Measurements from ENCODE around the gene TMEM39B.
"Not testable (repeated sequence)": the region's sequence is repeated elsewhere in the genome, so short reads cannot be mapped to it uniquely, and the experiment has no call there.

TMEM39B gene

DNA sequence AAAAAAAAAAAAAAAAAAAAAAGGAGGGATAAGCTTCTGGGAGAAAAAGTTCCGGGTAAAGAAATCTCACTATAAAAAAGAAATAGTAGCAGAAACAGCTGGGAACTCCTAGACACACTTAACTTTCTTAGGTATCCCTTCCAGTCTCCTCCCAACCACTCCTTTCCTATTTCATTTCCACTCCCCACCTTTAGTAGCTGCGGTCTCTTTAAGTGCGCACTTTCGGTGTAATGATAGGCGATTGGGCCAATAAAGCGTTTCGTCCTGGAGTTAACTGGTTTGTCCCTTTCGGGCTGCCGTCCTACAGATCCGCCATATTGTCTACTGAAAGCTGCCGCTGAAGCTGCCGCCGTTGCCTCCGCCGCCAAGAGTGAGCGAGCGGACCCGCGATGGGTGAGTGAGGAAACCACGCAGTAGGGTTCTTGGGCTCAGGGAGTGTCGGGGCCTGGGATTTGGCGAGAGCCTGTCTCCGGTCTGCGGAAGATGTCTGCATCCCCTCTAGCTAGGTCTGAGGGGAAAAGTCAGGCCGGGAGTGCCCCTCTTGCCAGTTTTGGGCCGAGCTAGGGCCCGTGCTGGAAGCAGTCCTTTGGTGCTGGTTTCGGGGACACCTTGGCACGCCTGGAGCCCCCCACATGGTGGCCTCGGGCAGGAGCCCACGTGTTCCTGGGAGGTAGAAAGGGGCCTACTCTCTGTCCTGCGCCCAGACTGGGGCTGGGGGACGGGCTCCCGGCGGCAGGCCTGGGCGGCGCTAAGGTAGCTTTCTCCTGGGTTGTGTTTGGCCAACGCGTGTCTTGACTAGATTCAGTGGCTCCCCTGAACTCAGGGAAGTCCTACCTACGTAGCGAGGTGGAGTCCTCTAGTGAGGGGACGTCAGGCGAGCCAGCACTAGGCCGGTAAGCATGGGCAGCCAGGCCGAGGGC, 35.3 kb downstream of the TMEM39B start, which contains the start of gene KPNA6:
Gene KPNA6, plus strand, starts transcription at position 315 of the 920 bp plus-strand sequence. Its CDS starts 75 bp downstream, at position 390.
- Histone ChIP-seq H3K4me3 (ENCODE audit: insufficient read depth, low read depth, low read length, poor library complexity, severe bottlenecking) (peak within 1 kb of the TSS; percentile 93), H3K27me3 (replicated peaks; ENCODE audit: control insufficient read depth, insufficient read depth, low read length, poor library complexity, severe bottlenecking) (no peaks in the 10 kb centered on the region), H3K4me1 (ENCODE audit: control insufficient read depth, insufficient read depth, low read length, poor library complexity, severe bottlenecking) (peaks cover 28% of the 10 kb centered on the region), H3K27ac (ENCODE audit: insufficient read depth, low read length, poor library complexity, severe bottlenecking) (peak within 1 kb of the TSS; percentile 91), H3K36me3 (ENCODE audit: control insufficient read depth, insufficient read depth, low read length) (no peaks in the 10 kb centered on the region), H3K9me3 (ENCODE audit: control insufficient read depth, low read length) (no peaks in the 10 kb centered on the region)
- peak; percentile 82 to 90 (median 88) for DNase-seq

DNA sequence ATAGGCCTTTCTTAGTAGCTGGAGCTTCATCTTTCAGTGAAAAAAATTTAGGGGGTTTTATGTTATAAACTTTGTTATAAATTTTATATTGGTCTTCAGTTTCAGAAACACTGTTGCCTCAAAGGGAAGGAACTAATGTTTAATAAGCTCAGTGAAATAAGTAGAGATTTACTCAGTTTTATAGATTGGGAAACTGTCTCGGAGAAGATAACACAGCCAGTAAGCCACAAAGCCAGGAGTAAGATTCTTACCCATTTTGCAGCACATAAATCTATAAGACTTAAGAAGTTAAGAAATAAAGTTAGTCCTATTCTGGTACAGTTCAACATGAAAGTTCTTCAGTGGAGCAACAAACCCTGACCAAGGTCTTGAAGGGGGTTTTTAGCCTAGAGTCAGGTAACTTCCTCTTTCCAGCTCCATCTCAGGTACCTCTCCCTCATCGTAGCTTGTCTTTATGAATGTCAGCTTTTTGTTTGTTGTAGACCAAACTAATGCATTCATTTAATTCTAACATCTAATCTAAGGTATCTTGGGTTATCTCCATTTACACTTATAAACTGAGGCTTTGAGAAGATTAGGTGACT, 38.4 kb downstream of the TMEM39B start:
- no peaks in the 10 kb centered on the region for H3K27me3 ChIP-seq (replicated peaks; ENCODE audit: control insufficient read depth, insufficient read depth, low read length, poor library complexity, severe bottlenecking)
- no peak overlapping the region for H3K4me3 ChIP-seq (ENCODE audit: insufficient read depth, low read depth, low read length, poor library complexity, severe bottlenecking)
- DNase-seq: no peak
- H3K27ac ChIP-seq (ENCODE audit: insufficient read depth, low read length, poor library complexity, severe bottlenecking): no peak overlapping the region
- no peaks in the 10 kb centered on the region for H3K9me3 ChIP-seq (ENCODE audit: control insufficient read depth, low read length)
- peaks cover 2% of the 10 kb centered on the region for H3K36me3 ChIP-seq (ENCODE audit: control insufficient read depth, insufficient read depth, low read length)
- peaks cover 31% of the 10 kb centered on the region for H3K4me1 ChIP-seq (ENCODE audit: control insufficient read depth, insufficient read depth, low read length, poor library complexity, severe bottlenecking)

DNA sequence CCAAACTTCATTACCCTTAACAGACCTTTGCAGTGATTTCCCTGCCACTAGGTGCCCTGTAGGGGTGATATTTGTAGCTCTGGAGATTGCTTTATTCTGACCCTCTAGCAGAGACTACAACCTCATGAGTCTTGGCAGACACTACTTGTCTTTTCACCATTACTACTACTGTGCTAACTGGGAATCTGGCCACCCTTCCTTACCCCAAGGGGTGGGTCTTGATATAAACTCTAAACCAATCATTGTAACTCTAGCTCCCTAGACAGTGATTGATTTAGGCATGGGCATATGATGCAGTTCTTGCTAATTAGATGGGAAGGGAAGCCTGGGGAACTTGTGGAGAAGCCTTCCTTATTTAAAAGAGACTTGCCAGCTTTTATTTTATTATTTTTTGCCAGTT, 39.0 kb downstream of the TMEM39B start:
- Histone ChIP-seq H3K27me3 (replicated peaks; ENCODE audit: control insufficient read depth, insufficient read depth, low read length, poor library complexity, severe bottlenecking) (no peaks in the 10 kb centered on the region), H3K36me3 (ENCODE audit: control insufficient read depth, insufficient read depth, low read length) (peaks cover 2% of the 10 kb centered on the region), H3K9me3 (ENCODE audit: control insufficient read depth, low read length) (no peaks in the 10 kb centered on the region), H3K4me1 (ENCODE audit: control insufficient read depth, insufficient read depth, low read length, poor library complexity, severe bottlenecking) (peaks cover 31% of the 10 kb centered on the region), H3K4me3 (ENCODE audit: insufficient read depth, low read depth, low read length, poor library complexity, severe bottlenecking) (no peak overlapping the region), H3K27ac (ENCODE audit: insufficient read depth, low read length, poor library complexity, severe bottlenecking) (no peak overlapping the region)
- no peak for DNase-seq

DNA sequence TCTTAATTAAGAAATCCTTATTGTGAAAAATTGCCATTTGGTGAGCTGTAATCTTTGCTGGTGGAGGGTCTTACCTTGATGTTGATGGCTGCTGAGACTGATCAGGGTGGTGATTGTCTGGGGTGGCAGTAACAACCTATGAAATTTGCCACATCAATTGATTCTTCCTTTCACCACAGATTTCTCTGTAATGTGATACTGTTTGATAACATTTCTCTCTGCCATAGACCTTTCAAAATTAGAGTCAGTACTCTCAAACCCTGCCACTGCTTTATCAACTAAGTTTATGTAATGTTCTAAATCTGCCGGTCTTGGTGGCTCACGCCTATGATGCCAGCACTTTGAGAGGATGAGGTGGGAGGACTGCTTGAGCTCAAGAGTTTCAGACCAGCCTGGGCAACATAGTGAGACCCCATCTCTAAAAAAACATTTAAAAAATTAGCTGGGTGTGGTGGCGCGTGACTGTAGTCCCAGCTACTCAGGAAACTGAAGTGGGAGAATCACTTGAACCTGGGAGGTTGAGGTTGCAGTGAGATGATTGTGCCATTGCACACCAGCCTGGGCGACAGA, 40.2 kb downstream of the TMEM39B start:
- H3K4me1 ChIP-seq (ENCODE audit: control insufficient read depth, insufficient read depth, low read length, poor library complexity, severe bottlenecking): peaks cover 31% of the 10 kb centered on the region
- H3K27ac ChIP-seq (ENCODE audit: insufficient read depth, low read length, poor library complexity, severe bottlenecking): no peak overlapping the region
- H3K27me3 ChIP-seq (replicated peaks; ENCODE audit: control insufficient read depth, insufficient read depth, low read length, poor library complexity, severe bottlenecking): no peaks in the 10 kb centered on the region
- DNase-seq: no peak
- H3K9me3 ChIP-seq (ENCODE audit: control insufficient read depth, low read length): no peaks in the 10 kb centered on the region
- no peak overlapping the region for H3K4me3 ChIP-seq (ENCODE audit: insufficient read depth, low read depth, low read length, poor library complexity, severe bottlenecking)
- H3K36me3 ChIP-seq (ENCODE audit: control insufficient read depth, insufficient read depth, low read length): peaks cover 2% of the 10 kb centered on the region

DNA sequence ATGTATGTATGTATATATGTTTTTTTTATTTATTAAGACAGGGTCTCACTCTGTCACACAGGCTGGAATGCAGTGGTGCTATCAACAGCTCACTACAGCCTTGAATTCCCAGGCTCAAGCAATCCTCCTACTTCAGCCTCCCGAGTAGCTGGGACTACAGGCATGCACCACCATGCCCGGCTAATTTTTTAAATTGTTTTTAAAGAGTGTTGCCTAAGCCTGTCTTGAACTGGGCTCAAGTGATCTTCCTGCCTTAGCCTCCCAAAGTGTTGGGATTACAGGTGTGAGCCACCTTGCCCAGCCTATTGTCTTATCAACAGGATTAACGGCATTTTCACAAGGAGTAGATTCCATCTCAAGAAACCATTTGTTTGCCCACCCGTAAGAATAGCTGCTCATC, 40.7 kb downstream of the TMEM39B start:
- H3K4me3 ChIP-seq (ENCODE audit: insufficient read depth, low read depth, low read length, poor library complexity, severe bottlenecking); H3K27ac ChIP-seq (ENCODE audit: insufficient read depth, low read length, poor library complexity, severe bottlenecking): not testable (repeated sequence)

DNA sequence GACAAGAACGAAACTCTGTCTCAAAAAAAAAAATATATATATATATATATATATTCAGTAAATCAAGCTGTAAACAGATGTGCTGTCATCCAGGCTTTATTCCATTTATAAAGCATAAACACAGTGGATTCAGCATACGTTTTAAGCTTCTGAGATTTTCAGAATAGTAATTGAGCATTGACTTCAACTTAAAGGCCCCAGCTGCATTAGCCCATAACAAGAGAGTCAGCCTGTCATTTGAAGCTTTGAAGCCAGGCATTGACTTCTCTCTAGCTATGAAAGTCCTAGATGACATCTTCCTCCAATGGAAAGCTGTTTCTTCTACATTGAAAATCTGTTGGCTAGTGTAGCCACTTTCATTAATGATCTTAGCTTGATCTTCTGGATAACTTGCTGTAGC, 41.7 kb downstream of the TMEM39B start:
- no peak overlapping the region for H3K27ac ChIP-seq (ENCODE audit: insufficient read depth, low read length, poor library complexity, severe bottlenecking)
- no peaks in the 10 kb centered on the region for H3K27me3 ChIP-seq (replicated peaks; ENCODE audit: control insufficient read depth, insufficient read depth, low read length, poor library complexity, severe bottlenecking)
- no peak overlapping the region for H3K4me3 ChIP-seq (ENCODE audit: insufficient read depth, low read depth, low read length, poor library complexity, severe bottlenecking)
- H3K4me1 ChIP-seq (ENCODE audit: control insufficient read depth, insufficient read depth, low read length, poor library complexity, severe bottlenecking): peaks cover 31% of the 10 kb centered on the region
- peaks cover 2% of the 10 kb centered on the region for H3K36me3 ChIP-seq (ENCODE audit: control insufficient read depth, insufficient read depth, low read length)
- no peaks in the 10 kb centered on the region for H3K9me3 ChIP-seq (ENCODE audit: control insufficient read depth, low read length)
- no peak for DNase-seq

More for the DNA sequence above, 40.7 kb downstream of the TMEM39B start:
- H3K9me3 ChIP-seq (ENCODE audit: control insufficient read depth, low read length); DNase-seq; H3K36me3 ChIP-seq (ENCODE audit: control insufficient read depth, insufficient read depth, low read length); H3K27me3 ChIP-seq (replicated peaks; ENCODE audit: control insufficient read depth, insufficient read depth, low read length, poor library complexity, severe bottlenecking): not testable (repeated sequence)
- peaks cover 31% of the 10 kb centered on the region for H3K4me1 ChIP-seq (ENCODE audit: control insufficient read depth, insufficient read depth, low read length, poor library complexity, severe bottlenecking)

DNA sequence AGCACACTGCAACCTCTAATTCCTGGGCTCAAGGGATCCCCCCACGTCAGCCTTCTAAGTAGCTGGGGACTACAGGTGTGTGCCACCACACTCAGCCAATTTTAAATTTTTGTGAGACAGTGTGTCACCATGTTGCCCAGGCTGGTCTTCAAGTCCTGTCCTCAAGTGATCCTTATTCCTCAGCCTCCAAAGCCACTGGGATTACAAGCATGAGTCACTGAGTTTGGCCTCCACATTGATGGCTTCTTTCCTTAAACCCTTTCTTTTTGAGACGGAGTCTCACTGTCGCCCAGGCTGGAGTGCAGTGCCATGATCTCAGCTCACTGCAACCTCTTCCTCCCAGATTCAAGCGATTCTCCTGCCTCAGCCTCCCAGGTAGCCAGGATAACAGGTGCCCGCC, 42.8 kb downstream of the TMEM39B start:
- H3K4me3 ChIP-seq (ENCODE audit: insufficient read depth, low read depth, low read length, poor library complexity, severe bottlenecking): no peak overlapping the region
- H3K27ac ChIP-seq (ENCODE audit: insufficient read depth, low read length, poor library complexity, severe bottlenecking): no peak overlapping the region
- no peak for DNase-seq
- no peaks in the 10 kb centered on the region for H3K9me3 ChIP-seq (ENCODE audit: control insufficient read depth, low read length)
- H3K36me3 ChIP-seq (ENCODE audit: control insufficient read depth, insufficient read depth, low read length): peaks cover 2% of the 10 kb centered on the region
- no peaks in the 10 kb centered on the region for H3K27me3 ChIP-seq (replicated peaks; ENCODE audit: control insufficient read depth, insufficient read depth, low read length, poor library complexity, severe bottlenecking)
- H3K4me1 ChIP-seq (ENCODE audit: control insufficient read depth, insufficient read depth, low read length, poor library complexity, severe bottlenecking): peaks cover 21% of the 10 kb centered on the region

DNA sequence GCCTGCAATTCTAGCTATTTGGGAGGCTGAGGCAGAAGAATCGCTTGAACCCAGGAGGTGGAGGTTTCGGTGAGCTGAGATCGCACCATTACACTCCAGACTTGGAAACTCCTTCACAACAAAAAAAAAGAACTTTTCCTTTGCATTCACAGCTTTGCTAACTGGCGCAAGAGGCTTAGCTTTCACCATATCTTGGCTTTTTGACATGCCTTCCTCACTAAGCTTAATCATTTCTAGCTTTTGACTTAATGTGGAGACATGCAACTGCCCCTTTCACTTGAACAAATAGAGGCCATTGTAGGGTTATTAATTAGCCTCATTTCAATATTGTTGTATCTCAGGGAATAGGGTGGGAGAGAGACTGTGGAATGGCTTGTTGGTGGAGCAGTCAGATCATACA, 43.8 kb downstream of the TMEM39B start:
- Histone ChIP-seq H3K27ac (ENCODE audit: insufficient read depth, low read length, poor library complexity, severe bottlenecking) (no peak overlapping the region), H3K4me3 (ENCODE audit: insufficient read depth, low read depth, low read length, poor library complexity, severe bottlenecking) (no peak overlapping the region), H3K9me3 (ENCODE audit: control insufficient read depth, low read length) (no peaks in the 10 kb centered on the region), H3K4me1 (ENCODE audit: control insufficient read depth, insufficient read depth, low read length, poor library complexity, severe bottlenecking) (peaks cover 11% of the 10 kb centered on the region), H3K27me3 (replicated peaks; ENCODE audit: control insufficient read depth, insufficient read depth, low read length, poor library complexity, severe bottlenecking) (no peaks in the 10 kb centered on the region), H3K36me3 (ENCODE audit: control insufficient read depth, insufficient read depth, low read length) (peaks cover 2% of the 10 kb centered on the region)
- DNase-seq: no peak

DNA sequence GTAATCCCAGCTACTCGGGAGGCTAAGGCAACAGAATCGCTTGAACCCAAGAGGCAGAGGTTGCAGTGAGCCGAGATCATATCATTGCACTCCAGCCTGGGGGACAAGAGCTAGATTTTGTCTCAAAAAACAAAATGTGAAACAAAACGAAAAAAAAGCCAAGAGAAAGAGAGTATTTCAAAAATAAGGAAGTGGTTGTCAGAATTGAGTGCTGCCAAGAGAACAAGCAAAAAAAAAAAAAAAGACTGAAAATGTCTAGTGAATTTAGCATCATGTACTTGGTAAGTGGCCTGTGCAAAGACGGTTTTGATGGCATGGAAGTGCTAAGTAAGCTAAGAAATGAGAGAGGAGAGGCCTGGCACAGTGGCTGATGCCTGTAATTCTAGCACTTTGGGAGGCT, 49.4 kb downstream of the TMEM39B start:
- peaks cover under 1% of the 10 kb centered on the region for H3K4me1 ChIP-seq (ENCODE audit: control insufficient read depth, insufficient read depth, low read length, poor library complexity, severe bottlenecking)
- no peak overlapping the region for H3K4me3 ChIP-seq (ENCODE audit: insufficient read depth, low read depth, low read length, poor library complexity, severe bottlenecking)
- DNase-seq: no peak
- H3K36me3 ChIP-seq (ENCODE audit: control insufficient read depth, insufficient read depth, low read length): no peaks in the 10 kb centered on the region
- no peak overlapping the region for H3K27ac ChIP-seq (ENCODE audit: insufficient read depth, low read length, poor library complexity, severe bottlenecking)
- H3K27me3 ChIP-seq (replicated peaks; ENCODE audit: control insufficient read depth, insufficient read depth, low read length, poor library complexity, severe bottlenecking): no peaks in the 10 kb centered on the region
- no peaks in the 10 kb centered on the region for H3K9me3 ChIP-seq (ENCODE audit: control insufficient read depth, low read length)

DNA sequence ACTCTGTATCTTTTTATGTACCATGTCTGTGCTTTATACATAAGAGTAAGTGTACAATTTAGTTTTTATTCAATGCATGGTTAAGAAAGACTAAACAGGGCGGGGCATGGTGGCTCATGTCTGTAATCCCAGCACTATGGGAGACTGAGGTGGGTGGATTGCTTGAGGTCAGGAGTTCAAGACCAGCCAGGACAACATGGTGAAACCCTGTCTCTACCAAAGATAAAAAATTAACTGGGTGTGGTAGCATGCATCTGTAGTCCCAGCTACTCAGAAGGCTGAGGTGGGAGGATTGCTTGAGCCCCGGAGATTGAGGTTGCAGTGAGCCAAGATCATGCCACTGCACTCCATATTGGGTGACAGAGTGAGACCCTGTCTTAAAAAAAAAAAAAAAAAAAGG, 50.6 kb downstream of the TMEM39B start:
- not testable (repeated sequence) for H3K36me3 ChIP-seq (ENCODE audit: control insufficient read depth, insufficient read depth, low read length); DNase-seq; H3K4me3 ChIP-seq (ENCODE audit: insufficient read depth, low read depth, low read length, poor library complexity, severe bottlenecking); H3K9me3 ChIP-seq (ENCODE audit: control insufficient read depth, low read length); H3K27me3 ChIP-seq (replicated peaks; ENCODE audit: control insufficient read depth, insufficient read depth, low read length, poor library complexity, severe bottlenecking); H3K27ac ChIP-seq (ENCODE audit: insufficient read depth, low read length, poor library complexity, severe bottlenecking); H3K4me1 ChIP-seq (ENCODE audit: control insufficient read depth, insufficient read depth, low read length, poor library complexity, severe bottlenecking)
